ENCODE results near the gene MEIKIN. TPM values are rescaled to one million over a fixed set of nuclear protein-coding genes. Genes with fewer than 3 reads are reported as not detected.
A peak's percentile ranks its signal among the peaks of the same experiment; 100 is the strongest.
"Not testable (repeated sequence)": the region's sequence is repeated elsewhere in the genome, so short reads cannot be mapped to it uniquely, and the experiment has no call there.

MEIKIN gene
- total and polyA plus RNA-seq, 2 experiments from 2014 or later = not detected

- no peak for TF ChIP-seq ETS1 (IDR thresholded peaks at IDR 0.05)
Observed at GRCh38 chr5:131879705-131880104, 65.8 kb downstream of the MEIKIN start (continued).

GRCh38 chr5:131877873-131878272 is 67.6 kb downstream of the MEIKIN start:
- Mint-ChIP-seq H3K4me1 (peaks cover 2% of the 10 kb centered on the region; the same call in 1 of the 3 replicates), H3K4me3 (no peak overlapping the region), H3K36me3 (ENCODE audit: low read depth) (no peaks in the 10 kb centered on the region), H3K27ac (no peak overlapping the region), H3K9me3 (peaks cover 16% of the 10 kb centered on the region; the same call in 2 of the 3 replicates), H3K27me3 (ENCODE audit: insufficient read depth, low read depth, poor library complexity) (no peaks in the 10 kb centered on the region)
- no peaks in the 10 kb centered on the region for H3K79me2 ChIP-seq (replicated peaks; ENCODE audit: insufficient read depth)
- no peak overlapping the region for H3K4me3 ChIP-seq
- no peak overlapping the region for H3K27ac ChIP-seq (ENCODE audit: low read depth)
- no peak overlapping the region for H3K4me2 ChIP-seq
- peak; percentile 3 for DNase-seq (ENCODE audit: low spot score)
- H3K27me3 ChIP-seq (ENCODE audit: insufficient read depth) = no peaks in the 10 kb centered on the region
- no peaks in the 10 kb centered on the region for H4K20me1 ChIP-seq (replicated peaks; ENCODE audit: insufficient read depth)
- H3K9me2 ChIP-seq (ENCODE audit: insufficient read depth) = no peaks in the 10 kb centered on the region
- H3F3A ChIP-seq (replicated peaks; ENCODE audit: low read depth) = no peaks in the 10 kb centered on the region
- no peaks in the 10 kb centered on the region for H3K36me3 ChIP-seq (ENCODE audit: insufficient read depth)
- TF ChIP-seq CTCF (conservative IDR thresholded peaks at IDR 0.05; ENCODE audit: low read depth in 2 of 2) = peak in 1 of 2 experiments; percentile 29; a peak in 1 of 4 replicates
- no peak for TF ChIP-seq EZH2phosphoT487 (IDR thresholded peaks at IDR 0.05; ENCODE audit: unreplicated experiment)
- no peak for TF ChIP-seq JUNB (IDR thresholded peaks at IDR 0.05; ENCODE audit: unreplicated experiment)
- TF ChIP-seq ZNF331 (CRISPR knock-in tag; IDR thresholded peaks at IDR 0.05; ENCODE audit: low read depth) = no peak
- TF ChIP-seq REST (IDR thresholded peaks at IDR 0.05; ENCODE audit: unreplicated experiment) = no peak
- ATAC-seq = peak; percentile 36; the same call in 2 of the 3 replicates
- no peaks in the 10 kb centered on the region for H3K4me1 ChIP-seq (ENCODE audit: insufficient read depth)
- H2AFZ ChIP-seq = no peak overlapping the region

- H3K27ac ChIP-seq (ENCODE audit: low read depth); H3K4me1 ChIP-seq (ENCODE audit: insufficient read depth); DNase-seq (ENCODE audit: low spot score); H3F3A ChIP-seq (replicated peaks; ENCODE audit: low read depth); H3K4me3 Mint-ChIP-seq; H4K20me1 ChIP-seq (replicated peaks; ENCODE audit: insufficient read depth); H3K4me2 ChIP-seq; H3K27me3 ChIP-seq (ENCODE audit: insufficient read depth); ATAC-seq; H2AFZ ChIP-seq; H3K27me3 Mint-ChIP-seq (ENCODE audit: insufficient read depth, low read depth, poor library complexity); H3K27ac Mint-ChIP-seq; H3K4me1 Mint-ChIP-seq; H3K36me3 ChIP-seq (ENCODE audit: insufficient read depth); H3K4me3 ChIP-seq; H3K9me2 ChIP-seq (ENCODE audit: insufficient read depth); H3K79me2 ChIP-seq (replicated peaks; ENCODE audit: insufficient read depth): not testable (repeated sequence)
- H3K9me3 Mint-ChIP-seq = peaks cover 70% of the 10 kb centered on the region
- H3K36me3 Mint-ChIP-seq (ENCODE audit: low read depth) = peaks cover 24% of the 10 kb centered on the region
Observed at GRCh38 chr5:131871251-131871650, 74.2 kb downstream of the MEIKIN start.
